Neural progenitor cell (in vitro differentiated cells): Measurements from ENCODE around the gene BIRC3. TPM values are rescaled to one million over a fixed set of nuclear protein-coding genes. Genes with fewer than 3 reads are reported as not detected.
A peak's percentile ranks its signal among the peaks of the same experiment; 100 is the strongest.

Experiments used
- DNase-seq: peaks from one replicate; pipeline ENCODE4 v3.0.0-alpha.2; 2016; ENCODE audit warnings: low spot score
- H2AFZ ChIP-seq: fragments of 200-600 bp; sonication (generic); replicated peaks from 2 replicates; pipeline ENCODE4 v1.6.1; 2016; ENCODE audit warnings: antibody characterized with exemption
- H3F3A ChIP-seq: fragments of 200-600 bp; sonication (generic); 2 replicates; pipeline ENCODE4 v1.6.1; 2016; ENCODE audit warnings: antibody characterized with exemption, low read depth
- H3K27ac ChIP-seq: fragments of 200-600 bp; sonication (generic); 2 replicates; pipeline ENCODE4 v1.5.1; 2016; ENCODE audit warnings: mild to moderate bottlenecking
- H3K27me3 ChIP-seq: fragments of 200-600 bp; sonication (generic); 2 replicates; pipeline ENCODE4 v1.6.1; 2016; ENCODE audit warnings: mild to moderate bottlenecking, moderate library complexity
- H3K36me3 ChIP-seq: fragments of 200-600 bp; sonication (generic); 2 replicates; pipeline ENCODE4 v1.5.1; 2016
- H3K4me1 ChIP-seq: fragments of 200-600 bp; sonication (generic); 2 replicates; pipeline ENCODE4 v1.6.1; 2016; ENCODE audit warnings: mixed run types
- H3K4me2 ChIP-seq: fragments of 200-600 bp; sonication (generic); 2 replicates; pipeline ENCODE4 v1.6.1; 2016
- H3K4me3 ChIP-seq: fragments of 200-600 bp; sonication (generic); 2 replicates; pipeline ENCODE4 v1.5.1; 2016
- H3K79me2 ChIP-seq: fragments of 200-600 bp; sonication (generic); 2 replicates; pipeline ENCODE4 v1.6.1; 2016; ENCODE audit warnings: low read depth
- H3K9ac ChIP-seq: fragments of 200-600 bp; sonication (generic); 2 replicates; pipeline ENCODE4 v1.6.1; 2016
- H3K9me3 ChIP-seq: fragments of 200-600 bp; sonication (generic); 2 replicates; pipeline ENCODE4 v1.5.1; 2016; ENCODE audit warnings: low read depth
- H4K20me1 ChIP-seq: fragments of 200-600 bp; sonication (generic); 2 replicates; pipeline ENCODE4 v1.6.1; 2016; ENCODE audit warnings: low read depth
- H3K27ac Mint-ChIP-seq: 3 replicates; pipeline ENCODE4 v1.8.0; 2021; ENCODE audit warnings: mixed read lengths
- H3K27me3 Mint-ChIP-seq: 2 replicates; pipeline ENCODE4 v1.8.0; 2022; ENCODE audit warnings: low read depth, mild to moderate bottlenecking, inconsistent platforms, moderate library complexity, mixed read lengths; ENCODE audit not compliant: insufficient read depth
- H3K36me3 Mint-ChIP-seq: 3 replicates; pipeline ENCODE4 v1.8.0; 2021; ENCODE audit warnings: mixed read lengths
- H3K4me1 Mint-ChIP-seq: 3 replicates; pipeline ENCODE4 v1.8.0; 2021; ENCODE audit warnings: mixed read lengths
- H3K4me3 Mint-ChIP-seq: 3 replicates; pipeline ENCODE4 v1.8.0; 2021; ENCODE audit warnings: mild to moderate bottlenecking, moderate library complexity, mixed read lengths
- H3K9me3 Mint-ChIP-seq: 3 replicates; pipeline ENCODE4 v1.8.0; 2020; ENCODE audit warnings: mixed read lengths
- CTCF ChIP-seq: fragments of 200-600 bp; sonication (generic); IDR thresholded peaks from 2 replicates; pipeline ENCODE4 v1.5.1; 2017; ENCODE audit warnings: antibody characterized with exemption, mild to moderate bottlenecking
- EZH2 ChIP-seq: fragments of 200-600 bp; sonication (generic); IDR thresholded peaks from 2 replicates; pipeline ENCODE4 v1.6.1; 2017; ENCODE audit warnings: antibody characterized with exemption, mild to moderate bottlenecking, moderate library complexity
- EZH2phosphoT487 ChIP-seq: fragments of 200-600 bp; sonication (generic); IDR thresholded peaks from 2 replicates; pipeline ENCODE4 v1.6.1; 2017; ENCODE audit warnings: antibody characterized with exemption
- total RNA-seq: library from RNA; depleted of rRNA; stranded (reverse); fragments of >200 nt; gene quantifications from 2 replicates; pipeline ENCODE4 v1.2.3, GENCODE V29; 2015; ENCODE audit warnings: low replicate concordance

BIRC3 gene
- total RNA-seq, 1 donor from 2014 or later = not detected

GRCh38 chr11:102274628-102275027 lies 42.7 kb upstream of the BIRC3 start:
- Mint-ChIP-seq H3K4me3 (no peak overlapping the region), H3K9me3 (peaks cover 10% of the 10 kb centered on the region), H3K36me3 (no peaks in the 10 kb centered on the region), H3K27ac (no peak overlapping the region), H3K27me3 (peaks cover 9% of the 10 kb centered on the region), H3K4me1 (peaks cover 12% of the 10 kb centered on the region)
- peaks cover 11% of the 10 kb centered on the region for H3K27me3 ChIP-seq
- H3K9me3 ChIP-seq = no peaks in the 10 kb centered on the region
- no peak overlapping the region for H3K4me2 ChIP-seq
- H3K9ac ChIP-seq = no peak overlapping the region
- DNase-seq = peak; percentile 60
- no peaks in the 10 kb centered on the region for H3K36me3 ChIP-seq
- TF ChIP-seq EZH2phosphoT487 = no peak
- H4K20me1 ChIP-seq = no peaks in the 10 kb centered on the region
- peaks cover 9% of the 10 kb centered on the region for H3K4me1 ChIP-seq
- H2AFZ ChIP-seq = no peak overlapping the region
- peaks cover 9% of the 10 kb centered on the region for H3F3A ChIP-seq
- no peak overlapping the region for H3K4me3 ChIP-seq
- H3K79me2 ChIP-seq = no peaks in the 10 kb centered on the region
- H3K27ac ChIP-seq = no peak overlapping the region

GRCh38 chr11:102276362-102276761 lies 40.9 kb upstream of the BIRC3 start:
- no peak overlapping the region for H3K27ac Mint-ChIP-seq
- Histone ChIP-seq H3K27ac (no peak overlapping the region), H3K4me3 (no peak overlapping the region), H3K4me1 (peaks cover 19% of the 10 kb centered on the region), H2AFZ (no peak overlapping the region), H3K36me3 (no peaks in the 10 kb centered on the region), H3K79me2 (no peaks in the 10 kb centered on the region), H4K20me1 (no peaks in the 10 kb centered on the region), H3K27me3 (no peaks in the 10 kb centered on the region), H3K4me2 (no peak overlapping the region), H3F3A (peaks cover 9% of the 10 kb centered on the region), H3K9ac (no peak overlapping the region), H3K9me3 (no peaks in the 10 kb centered on the region)
- no peak for DNase-seq
- H3K9me3 Mint-ChIP-seq = peaks cover 10% of the 10 kb centered on the region
- peaks cover 21% of the 10 kb centered on the region for H3K4me1 Mint-ChIP-seq
- TF ChIP-seq EZH2phosphoT487 (no peak), CTCF (no peak), EZH2 (no peak)
- peaks cover 11% of the 10 kb centered on the region for H3K27me3 Mint-ChIP-seq
- H3K36me3 Mint-ChIP-seq = no peaks in the 10 kb centered on the region
- no peak overlapping the region for H3K4me3 Mint-ChIP-seq

GRCh38 chr11:102276783-102277182 lies 40.5 kb upstream of the BIRC3 start:
- Histone ChIP-seq H3F3A (peaks cover 9% of the 10 kb centered on the region), H4K20me1 (no peaks in the 10 kb centered on the region), H3K9me3 (no peaks in the 10 kb centered on the region), H2AFZ (no peak overlapping the region), H3K4me1 (peaks cover 19% of the 10 kb centered on the region), H3K9ac (no peak overlapping the region), H3K36me3 (no peaks in the 10 kb centered on the region), H3K27ac (no peak overlapping the region), H3K4me2 (no peak overlapping the region), H3K4me3 (no peak overlapping the region), H3K79me2 (no peaks in the 10 kb centered on the region), H3K27me3 (no peaks in the 10 kb centered on the region)
- Mint-ChIP-seq H3K4me1 (peaks cover 21% of the 10 kb centered on the region), H3K27me3 (peaks cover 9% of the 10 kb centered on the region), H3K27ac (no peak overlapping the region), H3K36me3 (no peaks in the 10 kb centered on the region), H3K9me3 (peaks cover 10% of the 10 kb centered on the region), H3K4me3 (no peak overlapping the region)
- TF ChIP-seq EZH2 (no peak), CTCF (no peak), EZH2phosphoT487 (no peak)
- no peak for DNase-seq

- H3K4me3 ChIP-seq = no peak overlapping the region
- no peak overlapping the region for H3K9ac ChIP-seq
- peak overlapping the region; percentile 6 for H3K27ac Mint-ChIP-seq
Observed at GRCh38 chr11:102279641-102280170, 37.6 kb upstream of the BIRC3 start.

More at GRCh38 chr11:102279641-102280170, 37.6 kb upstream of the BIRC3 start:
- peaks cover 19% of the 10 kb centered on the region for H3K4me1 ChIP-seq
- no peak overlapping the region for H2AFZ ChIP-seq
- Mint-ChIP-seq H3K9me3 (no peaks in the 10 kb centered on the region), H3K36me3 (no peaks in the 10 kb centered on the region), H3K4me3 (no peak overlapping the region), H3K4me1 (peaks cover 21% of the 10 kb centered on the region), H3K27me3 (peaks cover 10% of the 10 kb centered on the region)
- no peak for TF ChIP-seq EZH2phosphoT487
- no peak for TF ChIP-seq CTCF
- TF ChIP-seq EZH2 = no peak
- no peak overlapping the region for H3K27ac ChIP-seq
- no peaks in the 10 kb centered on the region for H3K36me3 ChIP-seq
- peak overlapping the region; percentile 37 for H3K4me2 ChIP-seq
- DNase-seq = no peak
- H3F3A ChIP-seq = peaks cover 3% of the 10 kb centered on the region
- H3K79me2 ChIP-seq = no peaks in the 10 kb centered on the region
- H3K27me3 ChIP-seq = no peaks in the 10 kb centered on the region
- H3K9me3 ChIP-seq = no peaks in the 10 kb centered on the region
- no peaks in the 10 kb centered on the region for H4K20me1 ChIP-seq
